Epithelial cell of esophagus (primary cell): ENCODE measurements around the gene ANKRD33B.
A peak's percentile ranks its signal among the peaks of the same experiment; 100 is the strongest.

ENCODE experiments used
- DNase-seq: peaks from one replicate; pipeline ENCODE4 v3.0.0; 2010; ENCODE audit warnings: low read depth
- H3K4me3 ChIP-seq: 2 replicates; pipeline ENCODE4 v1.5.1; 2011; ENCODE audit warnings: mild to moderate bottlenecking, low read length, control low read depth
- TF ChIP-seq, protein P1 (sequence below): IDR thresholded peaks from 2 replicates; pipeline ENCODE4 v1.5.1; 2011; ENCODE audit warnings: low read depth, mild to moderate bottlenecking, low read length, control low read depth, inconsistent platforms; ENCODE audit not compliant: insufficient read depth; ENCODE audit errors: missing control alignments

Gene ANKRD33B

DNA sequence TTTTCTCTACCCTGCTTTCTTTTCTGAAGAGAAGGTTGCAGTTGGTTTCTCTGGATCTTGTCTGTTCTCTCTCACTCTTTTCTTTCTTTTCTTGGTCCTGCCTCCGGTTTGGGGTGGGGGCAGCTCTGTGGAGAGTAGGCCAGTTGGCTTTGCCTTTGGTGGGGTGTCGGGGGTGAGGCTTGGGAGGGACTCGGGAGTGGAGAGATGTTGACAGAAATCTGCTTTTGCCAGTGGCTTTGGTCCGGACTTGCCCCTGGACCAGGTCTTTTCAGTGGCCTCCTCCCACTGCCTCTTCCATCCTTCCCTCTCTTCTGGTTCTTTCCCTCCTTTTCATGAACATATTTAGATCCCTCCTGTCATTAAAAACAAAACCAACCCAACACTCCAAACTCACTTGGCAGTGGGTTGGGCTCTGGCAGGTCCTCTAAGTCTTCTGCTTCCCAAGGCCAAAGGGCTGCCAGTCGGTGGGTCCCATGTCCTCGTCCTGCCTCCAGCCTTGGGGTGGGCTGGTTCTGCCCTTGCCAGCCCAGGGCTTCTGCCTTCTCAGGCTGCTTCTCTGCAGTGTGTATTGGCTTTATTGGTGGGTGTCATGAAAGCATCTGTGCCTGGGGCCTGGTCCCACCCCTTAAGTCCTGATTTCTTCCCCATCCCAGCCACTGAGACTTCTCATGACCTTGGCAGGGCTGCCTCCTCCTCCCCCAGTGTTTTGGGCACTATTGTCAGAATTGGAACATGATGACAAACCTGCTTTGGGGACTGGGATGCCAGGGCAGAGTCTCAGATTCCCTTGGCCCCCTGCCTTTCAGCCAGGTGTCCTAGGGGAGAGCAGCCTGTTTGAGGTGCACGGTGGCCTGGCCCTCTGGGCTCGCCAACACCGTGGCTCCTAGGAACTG lies 16.9 kb downstream of the ANKRD33B start:
- TF ChIP-seq, protein P1, sequence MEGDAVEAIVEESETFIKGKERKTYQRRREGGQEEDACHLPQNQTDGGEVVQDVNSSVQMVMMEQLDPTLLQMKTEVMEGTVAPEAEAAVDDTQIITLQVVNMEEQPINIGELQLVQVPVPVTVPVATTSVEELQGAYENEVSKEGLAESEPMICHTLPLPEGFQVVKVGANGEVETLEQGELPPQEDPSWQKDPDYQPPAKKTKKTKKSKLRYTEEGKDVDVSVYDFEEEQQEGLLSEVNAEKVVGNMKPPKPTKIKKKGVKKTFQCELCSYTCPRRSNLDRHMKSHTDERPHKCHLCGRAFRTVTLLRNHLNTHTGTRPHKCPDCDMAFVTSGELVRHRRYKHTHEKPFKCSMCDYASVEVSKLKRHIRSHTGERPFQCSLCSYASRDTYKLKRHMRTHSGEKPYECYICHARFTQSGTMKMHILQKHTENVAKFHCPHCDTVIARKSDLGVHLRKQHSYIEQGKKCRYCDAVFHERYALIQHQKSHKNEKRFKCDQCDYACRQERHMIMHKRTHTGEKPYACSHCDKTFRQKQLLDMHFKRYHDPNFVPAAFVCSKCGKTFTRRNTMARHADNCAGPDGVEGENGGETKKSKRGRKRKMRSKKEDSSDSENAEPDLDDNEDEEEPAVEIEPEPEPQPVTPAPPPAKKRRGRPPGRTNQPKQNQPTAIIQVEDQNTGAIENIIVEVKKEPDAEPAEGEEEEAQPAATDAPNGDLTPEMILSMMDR, result no peak

DNA sequence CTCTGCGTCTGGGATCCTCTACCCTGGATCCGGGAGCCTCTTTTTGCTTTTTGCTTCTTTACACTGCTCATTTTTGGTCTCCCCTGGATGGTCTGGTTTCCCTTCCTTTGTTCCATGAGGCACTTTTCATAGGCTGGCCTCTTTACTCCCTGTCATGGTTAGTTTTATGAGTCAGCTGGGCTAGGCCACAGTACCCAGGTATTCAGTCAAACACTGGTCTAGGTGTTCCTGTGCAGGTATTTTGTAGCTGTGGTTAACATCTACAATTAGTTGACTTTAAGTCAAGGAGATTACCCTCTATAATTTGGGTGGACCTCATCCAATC lies 17.5 kb downstream of the ANKRD33B start:
- TF ChIP-seq, protein P1, result no peak
- no peak overlapping the region for H3K4me3 ChIP-seq
- peak; percentile 58 for DNase-seq

More for the DNA sequence above, 16.9 kb downstream of the ANKRD33B start:
- H3K4me3 ChIP-seq, result no peak overlapping the region
- no peak for DNase-seq

DNA sequence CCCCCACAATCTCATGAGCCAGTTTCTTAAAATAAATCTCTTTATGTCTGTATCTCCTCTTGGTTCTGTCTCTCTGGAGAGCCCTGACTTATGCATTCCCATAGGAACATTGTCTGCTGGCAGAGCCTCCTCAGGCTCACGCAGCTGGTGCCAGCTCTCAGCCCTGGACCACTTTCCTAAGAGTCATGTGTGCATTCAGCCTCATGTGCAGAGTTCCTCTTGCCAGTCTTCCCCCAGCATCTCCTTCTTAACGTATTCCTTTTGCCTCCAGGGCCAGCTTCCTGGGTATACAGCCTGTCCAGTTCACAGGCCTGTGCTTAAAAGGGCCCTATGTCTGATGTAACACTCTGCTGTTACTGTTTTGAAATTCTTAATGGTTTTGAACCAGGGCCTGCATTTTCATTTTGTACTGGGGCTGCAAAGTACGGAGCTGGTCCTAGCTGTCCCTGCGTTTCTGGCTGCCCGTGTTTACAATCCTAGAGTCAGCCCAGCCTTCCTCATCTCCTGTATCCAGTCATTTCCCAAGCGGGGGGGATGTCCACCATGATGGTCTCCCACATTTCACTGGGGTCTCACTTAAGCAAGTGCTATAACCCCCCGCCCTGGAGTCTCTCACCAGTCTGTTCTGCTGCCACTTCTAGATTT lies 18.1 kb downstream of the ANKRD33B start:
- TF ChIP-seq, protein P1, result no peak
- DNase-seq, result no peak

GRCh38 chr5:10582512-10582897 lies 18.6 kb downstream of the ANKRD33B start:
- DNase-seq, result no peak
- H3K4me3 ChIP-seq, result no peak overlapping the region
- TF ChIP-seq, protein P1, result no peak

More for the DNA sequence above, 18.1 kb downstream of the ANKRD33B start:
- no peak overlapping the region for H3K4me3 ChIP-seq

GRCh38 chr5:10583663-10584572 lies 20.0 kb downstream of the ANKRD33B start:
- H3K4me3 ChIP-seq, result no peak overlapping the region
- TF ChIP-seq, protein P1, result no peak
- no peak for DNase-seq

- no peak for DNase-seq
- no peak overlapping the region for H3K4me3 ChIP-seq
- TF ChIP-seq, protein P1, result no peak
Observed at GRCh38 chr5:10584714-10585517, 21.0 kb downstream of the ANKRD33B start.
